Type B pancreatic cell (in vitro differentiated cells): ENCODE results near the gene C15orf62. TPM values are rescaled to one million over a fixed set of nuclear protein-coding genes. Genes with fewer than 3 reads are reported as not detected.
A peak's percentile ranks its signal among the peaks of the same experiment; 100 is the strongest.

Experiments
- DNase-seq: peaks from one replicate; pipeline ENCODE4 v3.0.0; 2021; ENCODE audit warnings: mixed read lengths; ENCODE audit not compliant: unreplicated experiment; ENCODE audit errors: extremely low spot score
- H3K27ac Mint-ChIP-seq: 2 replicates; pipeline ENCODE4 v1.8.0; 2021; ENCODE audit warnings: mild to moderate bottlenecking, mixed read lengths
- H3K27me3 Mint-ChIP-seq: 2 replicates; pipeline ENCODE4 v1.8.0; 2021; ENCODE audit warnings: mixed read lengths
- H3K36me3 Mint-ChIP-seq: 2 replicates; pipeline ENCODE4 v1.8.0; 2021; ENCODE audit warnings: mixed read lengths
- H3K4me1 Mint-ChIP-seq: one replicate; pipeline ENCODE4 v1.8.0; 2021; ENCODE audit warnings: mixed read lengths; ENCODE audit not compliant: unreplicated experiment
- H3K4me3 Mint-ChIP-seq: 2 replicates; pipeline ENCODE4 v1.8.0; 2021; ENCODE audit warnings: mild to moderate bottlenecking, mixed read lengths
- H3K9me3 Mint-ChIP-seq: 2 replicates; pipeline ENCODE4 v1.8.0; 2021; ENCODE audit warnings: mixed read lengths
- CTCF ChIP-seq: fragments of 200-600 bp; sonication (generic); conservative IDR thresholded peaks from 2 replicates; pipeline ENCODE4 v1.5.0; 2021; ENCODE audit warnings: antibody characterized with exemption, mild to moderate bottlenecking
- total RNA-seq: library from RNA; stranded (reverse); gene quantifications from 2 replicates; pipeline ENCODE4 v1.2.1, GENCODE V29; 2021; ENCODE audit warnings: low replicate concordance

Gene C15orf62
- total RNA-seq, 1 donor from 2014 or later = 1.1 TPM

GRCh38 chr15:40756938-40757337, 12.8 kb upstream of the C15orf62 start:
- no peak for TF ChIP-seq CTCF
- Mint-ChIP-seq H3K27me3 (no peaks in the 10 kb centered on the region), H3K27ac (peak overlapping the region; percentile 76), H3K4me1 (peaks cover 18% of the 10 kb centered on the region), H3K4me3 (peak overlapping the region; percentile 58), H3K9me3 (no peaks in the 10 kb centered on the region), H3K36me3 (no peaks in the 10 kb centered on the region)
- DNase-seq = no peak

- no peaks in the 10 kb centered on the region for H3K9me3 Mint-ChIP-seq
- DNase-seq = no peak
- no peaks in the 10 kb centered on the region for H3K27me3 Mint-ChIP-seq
- no peak overlapping the region for H3K4me3 Mint-ChIP-seq
- H3K4me1 Mint-ChIP-seq = peaks cover 7% of the 10 kb centered on the region
- TF ChIP-seq CTCF = no peak
- no peaks in the 10 kb centered on the region for H3K36me3 Mint-ChIP-seq
- H3K27ac Mint-ChIP-seq = no peak overlapping the region
Measured at GRCh38 chr15:40759961-40760360, 9.8 kb upstream of the C15orf62 start.

GRCh38 chr15:40762919-40763800, 6.6 kb upstream of the C15orf62 start:
- no peak for DNase-seq
- Mint-ChIP-seq H3K27me3 (peaks cover 2% of the 10 kb centered on the region), H3K4me3 (peak overlapping the region; percentile 87), H3K36me3 (no peaks in the 10 kb centered on the region), H3K27ac (peak overlapping the region; percentile 92), H3K9me3 (no peaks in the 10 kb centered on the region), H3K4me1 (peaks cover 14% of the 10 kb centered on the region)
- no peak for TF ChIP-seq CTCF

GRCh38 chr15:40763801-40764628, 5.8 kb upstream of the C15orf62 start, which contains the start of gene GCHFR:
Gene GCHFR (plus strand): TSS chr15:40764068. CDS start chr15:40764181, 113 bp downstream.
- Mint-ChIP-seq H3K36me3 (no peaks in the 10 kb centered on the region), H3K27ac (peak within 1 kb of the TSS; percentile 92), H3K9me3 (no peaks in the 10 kb centered on the region)

More at GRCh38 chr15:40763801-40764628, 5.8 kb upstream of the C15orf62 start, which contains the start of gene GCHFR:
- Mint-ChIP-seq H3K27me3 (peaks cover 2% of the 10 kb centered on the region), H3K4me3 (peak within 1 kb of the TSS; percentile 87), H3K4me1 (peaks cover 17% of the 10 kb centered on the region)
- TF ChIP-seq CTCF = peak; percentile 63
- peak; percentile 82 for DNase-seq
